Thyroid gland (tissue), 4 donors: Measurements from ENCODE around the gene VWA5B1.

Source experiments
- CTCF ChIP-seq, 6 experiments: fragments of 200-600 bp in 3 of 6; fragments of 450-650 bp in 3 of 6; sonication (generic) in 3 of 6; IDR thresholded peaks; one replicate each; pipeline ENCODE4 v1.5.1; 2016 to 2019; ENCODE audit warnings: antibody characterized with exemption in 6 of 6, mild to moderate bottlenecking in 2 of 6, inconsistent platforms in 1 of 6, moderate library complexity in 1 of 6
- POLR2A ChIP-seq, 2 donors: fragments of 450-650 bp; IDR thresholded peaks; one replicate each; pipeline ENCODE4 v1.6.1; 2017; ENCODE audit warnings: antibody characterized with exemption in 2 of 2, mild to moderate bottlenecking in 2 of 2, moderate library complexity in 1 of 2

DNA sequence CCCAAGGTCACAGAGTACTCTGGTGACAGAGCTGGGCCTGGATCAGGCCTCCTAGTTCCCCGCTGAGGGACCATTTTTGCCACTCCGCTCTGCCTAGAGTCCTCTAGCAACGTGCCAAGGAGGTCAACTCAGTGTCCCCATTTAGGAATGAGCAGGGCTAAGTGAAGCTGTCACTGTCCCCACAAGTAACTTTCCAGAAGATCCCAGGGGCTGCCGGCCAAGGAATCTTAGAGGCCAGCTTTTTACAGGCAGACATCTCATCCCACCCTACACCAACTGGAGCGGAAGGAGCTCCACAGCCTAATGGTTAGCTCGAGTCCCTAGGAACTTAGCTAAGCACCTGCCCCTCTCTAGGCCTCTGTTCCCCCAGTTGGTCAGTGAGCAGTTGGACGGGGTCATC, 59.7 kb downstream of the VWA5B1 start:
- TF ChIP-seq CTCF (IDR thresholded peaks at IDR 0.05) (no peak), POLR2A (IDR thresholded peaks at IDR 0.05) (no peak)
